Kidney capillary endothelial cell (primary cell): Measurements from ENCODE around the gene FOXO3.

Experiments
- DNase-seq: peaks from one replicate; pipeline ENCODE4 v3.0.0-alpha.2; 2018; ENCODE audit warnings: low spot score

FOXO3 gene

DNA sequence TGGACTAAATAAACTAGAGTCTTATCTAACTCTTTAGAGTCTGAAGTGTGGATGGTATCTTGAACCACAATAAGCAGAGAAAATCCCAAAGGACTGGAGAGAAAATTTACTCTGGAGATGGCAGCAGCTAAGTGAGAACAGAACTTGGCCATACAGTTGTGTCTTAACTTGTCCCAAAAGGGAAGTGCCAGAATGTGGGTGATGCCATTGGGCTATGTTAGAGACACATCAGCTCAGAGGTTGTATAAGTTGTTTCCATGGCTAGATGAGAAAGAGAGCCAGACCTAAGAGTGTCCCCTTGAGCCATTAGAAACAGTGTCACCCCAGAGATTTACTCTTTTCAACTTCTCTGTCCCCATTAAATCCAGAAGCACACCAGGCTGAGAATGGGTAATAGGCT lies 36.2 kb downstream of the FOXO3 start:
- DNase-seq, result no peak

DNA sequence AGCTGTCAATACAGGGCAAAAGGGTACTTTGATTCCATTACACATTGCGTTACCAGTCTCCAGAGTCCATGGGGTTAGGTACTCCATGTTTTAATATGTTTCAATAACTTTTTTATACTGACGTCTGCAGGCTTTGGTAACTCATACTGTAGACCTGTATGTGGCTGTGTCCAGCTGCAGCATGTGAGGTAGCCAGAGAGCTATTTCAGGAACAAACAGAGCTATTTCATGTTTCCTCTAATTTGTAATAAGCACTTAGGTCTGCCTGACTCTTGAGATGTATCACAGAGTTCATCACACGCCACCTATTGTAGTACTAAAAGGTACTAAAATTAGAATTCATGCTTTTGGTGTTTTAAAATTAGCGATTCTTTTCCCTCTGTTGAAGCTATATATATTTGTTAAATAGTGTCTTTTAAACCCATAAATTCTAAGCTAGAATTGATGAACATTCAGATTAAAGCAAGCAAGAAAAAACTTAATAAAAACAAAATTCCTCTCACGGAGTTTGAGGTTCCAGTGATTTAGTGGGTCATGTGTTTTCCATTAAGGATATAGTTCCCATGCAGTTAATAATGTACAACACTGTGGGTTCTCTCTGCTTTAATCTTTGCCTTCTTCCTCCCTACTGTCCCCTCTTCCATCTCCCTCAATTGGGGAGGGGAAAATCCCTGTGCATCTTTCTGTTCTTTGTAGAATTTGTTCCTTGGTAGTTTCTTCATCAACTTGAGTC lies 37.0 kb downstream of the FOXO3 start:
- peak; percentile 50 for DNase-seq

DNA sequence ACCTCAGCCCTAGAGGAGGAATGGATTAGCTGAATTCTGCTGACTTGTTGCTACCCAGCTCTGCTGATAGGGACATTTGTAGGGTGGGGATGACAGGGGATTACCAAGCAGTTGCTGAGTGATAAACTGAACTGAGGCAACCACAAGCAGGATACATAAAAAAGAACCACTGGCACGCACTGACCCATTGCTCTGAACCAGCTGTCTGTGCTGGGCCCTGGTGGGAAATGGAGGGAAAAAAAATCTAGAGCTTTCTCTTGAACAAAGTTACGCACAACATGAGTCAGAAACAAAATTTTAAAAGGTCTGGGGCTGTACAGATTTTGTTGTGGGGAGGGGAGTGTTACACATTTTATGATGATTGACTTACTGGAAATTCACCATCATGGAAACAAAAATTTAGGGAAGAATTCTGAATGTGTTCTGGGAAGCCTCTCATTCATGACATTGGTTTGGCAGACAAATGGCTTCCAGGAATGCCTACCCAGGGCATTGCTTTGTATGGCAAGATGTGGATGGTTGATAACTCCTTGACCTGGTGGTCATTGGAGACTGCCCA lies 37.7 kb downstream of the FOXO3 start:
- DNase-seq, result no peak

DNA sequence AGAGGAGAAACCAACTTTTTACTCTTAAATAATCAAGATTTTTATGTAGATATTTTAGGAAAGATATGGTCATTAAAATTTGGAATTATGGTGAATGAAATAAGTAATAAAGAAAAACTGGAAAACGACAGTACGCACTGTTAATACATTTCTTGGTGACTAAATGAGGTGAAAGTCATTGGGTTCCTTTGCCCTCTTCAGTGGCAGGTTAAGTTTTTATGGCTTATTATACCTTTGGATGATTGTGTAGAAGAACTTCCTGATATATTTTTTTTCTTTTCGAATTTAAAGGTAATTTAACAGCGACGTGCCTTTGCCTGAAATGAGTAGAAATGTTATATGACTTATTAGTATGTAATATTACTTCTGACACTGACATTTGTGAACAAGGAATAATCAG lies 43.4 kb downstream of the FOXO3 start:
- no peak for DNase-seq

DNA sequence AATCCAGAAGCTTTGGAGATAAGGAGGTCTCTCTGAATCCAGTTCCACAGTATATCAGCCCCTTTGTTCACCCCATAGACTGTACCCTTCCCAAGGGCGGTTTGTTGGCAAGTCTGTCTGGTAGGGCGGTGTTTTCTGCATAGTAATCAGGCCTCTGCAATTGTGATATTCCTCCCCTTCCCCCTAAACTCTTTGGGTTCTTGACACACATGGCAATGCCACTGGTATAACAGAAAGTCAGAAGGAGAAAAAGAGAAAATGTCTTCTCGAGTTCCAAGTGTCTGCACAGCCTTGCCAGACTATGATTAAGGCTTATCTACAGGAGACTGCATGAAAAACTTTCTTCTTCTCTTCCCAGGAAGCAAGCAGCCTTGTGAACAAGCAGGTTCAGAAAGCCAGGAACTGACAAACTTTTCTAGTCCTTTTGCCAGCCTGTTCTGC lies 45.6 kb downstream of the FOXO3 start:
- DNase-seq, result no peak

DNA sequence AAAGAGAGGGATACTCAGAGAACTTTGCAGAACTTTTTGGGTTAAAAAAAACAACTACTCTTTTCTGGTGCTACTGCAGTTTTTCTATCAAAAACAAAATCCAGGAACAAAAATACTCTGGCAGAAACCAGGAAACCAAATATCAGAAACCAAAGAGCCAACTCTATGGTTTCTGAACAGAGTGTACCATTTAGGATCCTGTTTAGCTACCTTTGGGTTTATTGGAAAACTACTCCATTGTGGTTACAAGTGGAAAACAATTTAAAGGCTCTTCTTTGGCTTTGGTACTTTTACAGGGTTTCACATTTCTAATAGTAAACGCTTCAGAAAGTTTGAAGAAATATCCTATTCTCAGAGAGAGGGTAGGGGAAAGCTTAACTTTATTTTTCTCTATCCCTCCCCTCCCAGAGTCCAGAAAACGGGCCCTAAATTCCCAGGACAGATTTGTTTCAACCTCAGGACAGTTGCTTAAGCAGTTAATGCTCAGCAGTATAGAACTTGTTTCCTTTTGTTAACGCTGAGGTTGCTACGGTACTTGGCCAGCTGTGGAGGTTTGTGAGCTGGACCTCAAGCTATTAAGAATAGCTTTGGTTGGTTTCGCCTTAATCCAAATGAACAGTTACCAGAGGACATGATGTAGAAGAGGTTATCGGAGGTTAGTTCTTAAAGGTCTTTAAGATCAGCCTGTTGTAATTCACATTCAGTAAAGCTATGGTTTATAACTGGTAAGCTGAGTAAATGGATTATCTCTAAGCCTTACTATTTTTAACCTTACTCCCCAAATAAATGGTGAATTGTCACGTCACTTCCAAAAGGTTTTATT lies 47.9 kb downstream of the FOXO3 start:
- no peak for DNase-seq

DNA sequence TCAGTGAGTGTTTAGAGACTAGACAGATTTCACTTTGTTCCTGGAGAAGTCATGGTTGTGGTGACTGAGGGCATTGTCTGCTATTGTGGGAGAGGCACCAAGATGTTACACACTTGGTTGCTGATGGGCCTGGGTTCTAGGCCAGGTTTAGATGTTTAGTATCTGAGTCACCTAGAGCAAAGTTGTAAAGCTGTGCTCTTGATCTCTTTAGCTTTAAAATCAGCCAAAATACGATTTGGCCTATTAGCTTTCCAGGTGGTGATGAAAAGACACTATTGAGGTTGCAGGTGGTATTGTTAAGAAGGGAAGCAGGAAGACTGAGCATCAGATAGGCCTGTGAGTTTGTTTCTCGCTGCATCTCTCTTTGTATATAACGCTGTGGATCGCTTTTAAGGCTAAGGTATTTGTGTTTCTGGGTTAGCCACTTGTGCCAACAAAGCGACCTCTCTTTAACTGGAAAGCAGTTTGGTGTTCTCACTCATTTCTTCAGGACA lies 48.6 kb downstream of the FOXO3 start:
- DNase-seq, result no peak

DNA sequence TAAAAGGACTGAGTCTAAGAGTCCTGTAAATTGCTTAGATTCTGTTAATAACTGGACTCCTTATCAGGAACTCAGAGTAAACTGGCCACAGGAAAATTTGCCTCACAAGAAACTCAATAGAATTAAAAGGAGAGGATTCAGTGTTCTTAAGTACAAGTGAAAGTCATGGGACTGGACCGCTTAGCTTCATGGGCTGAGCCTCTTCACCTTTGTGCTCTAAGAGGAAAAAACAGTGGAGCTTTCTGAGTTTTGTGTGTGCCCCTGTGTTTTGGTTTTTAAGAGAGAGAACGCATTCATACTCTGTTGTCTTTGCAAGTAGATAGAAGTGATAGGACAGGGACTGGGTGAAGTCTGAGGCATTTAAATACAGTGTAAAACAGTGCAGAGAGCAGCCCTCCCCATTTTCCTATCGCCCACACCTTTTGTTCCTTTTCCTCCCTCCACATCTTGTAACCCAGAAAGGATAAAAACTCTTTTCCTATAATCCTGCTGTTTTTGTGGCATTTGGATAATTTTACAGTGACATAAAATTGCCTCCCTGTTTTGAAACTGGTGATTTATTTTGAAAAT lies 49.6 kb downstream of the FOXO3 start:
- DNase-seq, result no peak

DNA sequence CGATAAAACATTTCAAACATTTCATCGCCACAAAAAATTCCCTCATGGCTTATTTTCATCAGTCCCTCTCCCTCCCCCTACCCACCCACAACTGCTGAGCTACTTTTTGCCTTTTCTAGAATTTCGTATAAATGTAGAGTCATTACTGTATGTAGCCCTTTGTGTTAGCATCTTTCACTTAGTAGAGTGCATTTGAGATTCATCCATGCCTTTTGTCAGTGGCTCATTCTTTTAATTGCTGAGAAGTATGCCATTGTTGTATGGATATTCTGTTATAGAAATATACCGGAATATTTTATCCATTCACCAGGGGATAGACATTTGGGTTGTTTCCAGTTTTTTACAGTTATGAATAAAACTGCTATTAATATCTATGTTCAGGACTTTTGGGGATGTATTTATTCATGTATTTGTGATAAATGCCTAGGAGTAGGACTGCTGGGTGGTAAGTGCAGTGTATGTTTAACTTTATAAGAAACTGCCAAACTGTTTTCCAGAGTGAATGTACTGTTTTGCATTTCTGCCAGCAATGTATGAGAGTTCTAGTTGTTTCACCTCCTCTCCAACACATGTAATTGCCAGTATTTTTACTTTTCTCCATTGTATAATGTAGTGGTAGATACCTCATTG lies 50.4 kb downstream of the FOXO3 start:
- no peak for DNase-seq

DNA sequence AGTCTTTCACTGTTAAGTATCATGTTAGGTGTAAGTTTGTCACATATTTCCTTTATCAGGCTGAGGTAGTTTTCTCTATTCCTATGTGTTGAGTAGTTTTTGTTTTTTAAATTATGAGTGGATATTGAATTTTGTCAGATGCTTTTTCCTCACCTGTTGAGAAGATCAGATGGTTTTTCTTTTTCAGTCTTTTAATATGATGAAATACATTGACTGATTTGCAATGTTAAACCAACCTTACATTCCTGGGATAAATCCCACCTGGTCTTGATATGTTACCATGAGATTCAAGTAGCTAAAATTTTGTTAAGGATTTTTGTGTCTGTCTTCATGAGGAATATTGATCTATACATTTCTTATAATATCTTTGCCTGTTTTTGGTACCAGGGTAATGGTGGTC lies 52.1 kb downstream of the FOXO3 start:
- no peak for DNase-seq

DNA sequence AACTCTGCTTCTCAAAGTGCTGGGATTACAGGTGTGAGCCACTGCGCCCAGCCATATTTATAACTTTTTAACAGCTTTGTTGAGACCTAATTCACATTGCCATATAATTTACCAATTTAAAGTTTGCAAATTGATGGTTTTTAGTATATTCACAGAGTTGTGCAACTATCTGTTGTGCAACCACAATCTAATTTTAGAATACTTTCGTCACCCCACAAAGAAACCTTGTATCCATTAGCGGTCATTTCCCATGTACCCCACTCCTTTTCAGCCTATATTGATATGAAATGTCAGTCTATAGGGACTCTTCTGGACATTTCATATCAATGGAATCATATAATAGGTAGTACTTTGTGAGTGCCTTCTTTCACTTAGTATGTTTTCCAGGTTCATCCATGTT lies 55.8 kb downstream of the FOXO3 start:
- DNase-seq, result no peak

DNA sequence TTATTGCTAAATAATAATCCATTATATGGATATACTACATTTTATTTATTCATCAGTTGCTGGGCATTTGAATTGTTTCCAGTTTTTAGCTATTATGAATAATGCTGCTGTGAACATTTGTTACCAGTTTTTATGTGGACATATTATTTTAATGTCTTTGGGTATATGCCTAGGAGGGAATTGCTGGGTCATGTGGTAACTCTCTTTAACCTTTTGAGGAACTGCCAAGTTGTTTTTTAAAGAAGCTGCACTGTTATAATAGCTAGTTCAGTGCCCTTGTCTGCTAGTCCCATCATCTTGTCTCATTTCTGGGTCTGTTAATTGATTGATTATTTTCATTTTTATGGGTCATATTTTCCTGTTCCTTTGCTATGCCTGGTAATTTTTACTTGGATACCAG lies 56.3 kb downstream of the FOXO3 start:
- no peak for DNase-seq

DNA sequence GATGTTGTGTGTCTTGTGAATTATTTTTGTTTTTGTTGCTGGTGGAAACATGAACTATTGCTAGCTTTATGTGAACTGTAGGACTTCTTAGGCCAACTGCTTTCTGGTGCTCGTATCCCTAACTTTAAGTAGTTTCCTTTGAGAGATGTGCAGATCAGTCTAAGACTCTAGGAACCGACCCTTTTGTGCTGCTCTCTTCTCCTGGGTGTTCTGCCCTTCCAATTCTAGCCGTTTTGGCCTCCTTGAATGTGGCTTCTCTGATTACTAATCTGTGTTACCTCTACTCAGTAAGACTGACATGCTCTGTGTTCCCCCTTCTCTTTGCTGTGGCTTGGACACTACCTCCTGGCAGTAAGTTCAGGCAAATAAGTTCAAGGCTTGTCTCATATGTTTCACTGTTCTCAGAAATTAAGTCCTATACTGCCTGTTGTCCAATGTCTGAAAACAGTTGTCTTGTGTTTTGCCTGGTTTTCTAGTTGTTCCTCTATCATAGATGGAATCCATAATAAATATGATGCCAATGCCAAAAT lies 58.0 kb downstream of the FOXO3 start:
- no peak for DNase-seq

DNA sequence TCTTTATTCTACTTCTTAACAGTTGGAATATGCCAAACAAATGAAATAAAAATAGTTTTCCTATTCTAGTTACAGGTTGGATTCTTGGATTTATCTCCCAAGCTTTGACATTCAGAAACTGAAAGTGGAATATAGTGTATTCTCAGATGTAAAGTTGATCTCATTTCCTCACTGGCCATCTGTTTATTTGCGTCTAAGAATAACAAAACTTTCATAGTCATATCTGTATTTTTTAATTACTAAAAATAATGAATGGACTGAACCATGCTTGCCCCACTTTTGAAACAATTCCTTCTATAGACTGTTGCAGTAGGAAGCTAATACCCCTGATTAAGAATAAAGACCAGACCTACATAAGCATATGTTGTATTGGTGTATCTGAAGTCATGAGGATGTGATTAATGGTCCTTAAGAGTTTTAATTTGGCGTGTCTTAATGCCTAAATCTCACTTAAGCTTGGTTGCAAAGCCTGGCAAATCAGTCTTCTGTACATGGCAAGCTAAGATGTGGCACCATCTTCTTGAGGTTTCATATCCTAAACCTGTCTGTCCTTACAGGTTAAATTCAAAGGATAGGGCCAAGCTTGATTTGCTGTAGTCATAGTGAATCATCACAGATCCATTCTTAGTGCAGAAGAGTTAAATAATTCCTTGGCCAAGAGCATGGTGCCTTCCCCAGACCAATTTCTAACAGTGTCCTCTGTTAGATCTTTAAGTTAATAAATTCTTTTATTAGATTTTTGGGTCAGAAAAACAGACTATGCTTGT lies 58.9 kb downstream of the FOXO3 start:
- peak; percentile 12 for DNase-seq

DNA sequence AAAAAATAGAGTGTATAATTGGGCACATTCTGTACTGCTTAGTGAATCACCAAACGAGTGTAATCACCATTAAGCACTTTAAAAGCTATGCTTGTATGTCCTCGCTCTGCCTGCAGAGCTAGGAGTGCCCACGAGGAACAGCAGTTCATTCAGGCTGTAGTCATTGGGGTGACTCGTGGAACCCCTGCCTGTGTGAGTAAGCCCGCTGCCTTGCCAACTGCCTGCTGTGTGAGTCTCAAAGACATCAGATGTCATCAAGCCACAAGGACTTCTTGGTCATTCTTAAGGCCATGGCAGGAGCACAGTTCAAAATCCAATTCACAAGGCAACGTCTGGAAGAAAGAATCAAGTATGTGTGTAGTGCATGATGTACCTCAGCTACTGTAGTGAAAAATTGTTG lies 60.4 kb downstream of the FOXO3 start:
- peak; percentile 57 for DNase-seq

DNA sequence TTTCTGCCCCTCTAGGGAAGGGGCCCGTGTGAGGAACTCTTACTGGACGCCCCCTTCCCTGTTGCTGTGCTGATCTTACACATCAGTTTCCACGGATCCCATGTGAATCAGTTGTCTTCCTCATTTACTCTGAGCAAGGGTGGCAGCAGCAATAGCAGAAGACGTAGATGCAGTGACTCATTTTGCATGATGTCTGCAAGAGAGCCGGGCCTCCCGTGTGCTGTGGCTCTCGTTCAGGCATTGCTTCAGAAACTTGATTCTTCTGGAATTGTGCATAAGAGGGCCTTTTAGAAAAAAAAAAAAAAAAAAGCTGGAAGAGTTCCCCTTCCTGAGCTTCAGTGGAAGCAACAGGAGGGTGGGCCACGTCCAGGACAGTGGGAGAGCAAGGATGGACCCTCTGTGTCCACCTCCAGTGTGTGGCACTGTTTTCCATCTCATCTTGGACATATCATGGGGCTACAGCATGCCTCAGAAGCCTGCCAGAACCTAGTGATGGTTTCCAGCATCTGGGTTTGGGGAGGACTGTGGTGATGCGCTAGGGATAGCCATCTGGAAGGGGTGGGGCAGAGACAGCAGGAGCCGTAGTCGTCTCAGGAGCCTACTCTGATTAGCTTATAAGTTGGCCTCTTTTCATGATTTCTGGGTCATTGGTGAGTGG lies 62.1 kb downstream of the FOXO3 start:
- peak; percentile 12 for DNase-seq

DNA sequence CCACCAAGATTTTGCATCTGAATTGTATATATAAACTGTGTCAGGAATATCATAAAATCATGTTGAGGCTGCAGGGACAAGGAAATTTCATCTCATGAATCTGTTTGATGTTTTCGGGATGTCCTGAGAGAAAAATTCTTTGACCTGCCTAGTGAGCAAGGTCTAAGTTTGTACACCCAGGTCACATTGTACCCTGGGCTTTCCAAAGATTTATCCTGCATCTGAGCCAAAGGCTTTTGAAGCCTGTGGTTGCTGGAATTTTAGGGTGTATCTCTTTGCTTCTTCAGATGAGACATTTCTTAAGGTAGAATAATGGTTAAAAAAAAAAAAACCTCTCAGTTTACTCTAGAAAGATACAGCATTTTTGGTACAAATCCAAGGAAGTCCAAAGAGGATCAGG lies 63.3 kb downstream of the FOXO3 start:
- no peak for DNase-seq

DNA sequence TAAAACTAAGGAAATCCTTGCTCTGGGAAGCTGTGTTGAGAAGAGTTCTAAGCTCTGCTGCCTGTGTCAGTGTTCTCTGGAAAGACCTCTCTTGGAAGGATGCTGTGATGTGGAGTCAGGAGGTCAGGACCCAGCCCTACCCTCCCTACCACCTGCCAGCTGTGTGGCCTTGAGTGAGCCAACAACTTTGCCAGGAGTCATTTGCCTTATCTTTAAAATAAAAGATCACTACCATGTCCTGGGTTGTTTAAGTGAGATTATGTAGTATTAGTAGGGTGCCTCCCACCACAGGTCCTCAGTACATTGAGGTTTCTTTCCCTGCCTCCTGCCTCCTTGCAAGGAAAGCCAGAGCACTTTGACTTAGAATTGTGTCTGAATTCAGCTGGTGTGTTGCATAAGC lies 64.9 kb downstream of the FOXO3 start:
- no peak for DNase-seq

DNA sequence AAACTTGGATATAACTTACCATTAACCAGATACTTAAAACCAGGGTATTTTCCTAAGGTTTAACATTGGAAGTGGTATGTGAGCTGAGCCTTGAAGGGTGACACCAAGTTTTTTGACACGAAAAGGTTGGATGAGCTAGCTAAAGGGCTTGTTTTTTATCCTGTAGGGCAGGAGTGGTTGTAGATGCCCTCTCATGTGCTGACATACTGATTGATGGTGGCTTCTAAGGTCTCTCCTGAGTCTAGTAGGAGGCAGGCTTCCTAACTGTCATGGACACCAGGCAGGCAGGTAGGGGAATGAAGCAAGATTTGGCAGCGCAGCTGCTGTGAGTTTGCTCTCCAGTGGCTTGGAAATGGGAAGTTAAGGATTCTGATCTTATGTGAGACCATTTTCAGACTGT lies 66.1 kb downstream of the FOXO3 start:
- no peak for DNase-seq

DNA sequence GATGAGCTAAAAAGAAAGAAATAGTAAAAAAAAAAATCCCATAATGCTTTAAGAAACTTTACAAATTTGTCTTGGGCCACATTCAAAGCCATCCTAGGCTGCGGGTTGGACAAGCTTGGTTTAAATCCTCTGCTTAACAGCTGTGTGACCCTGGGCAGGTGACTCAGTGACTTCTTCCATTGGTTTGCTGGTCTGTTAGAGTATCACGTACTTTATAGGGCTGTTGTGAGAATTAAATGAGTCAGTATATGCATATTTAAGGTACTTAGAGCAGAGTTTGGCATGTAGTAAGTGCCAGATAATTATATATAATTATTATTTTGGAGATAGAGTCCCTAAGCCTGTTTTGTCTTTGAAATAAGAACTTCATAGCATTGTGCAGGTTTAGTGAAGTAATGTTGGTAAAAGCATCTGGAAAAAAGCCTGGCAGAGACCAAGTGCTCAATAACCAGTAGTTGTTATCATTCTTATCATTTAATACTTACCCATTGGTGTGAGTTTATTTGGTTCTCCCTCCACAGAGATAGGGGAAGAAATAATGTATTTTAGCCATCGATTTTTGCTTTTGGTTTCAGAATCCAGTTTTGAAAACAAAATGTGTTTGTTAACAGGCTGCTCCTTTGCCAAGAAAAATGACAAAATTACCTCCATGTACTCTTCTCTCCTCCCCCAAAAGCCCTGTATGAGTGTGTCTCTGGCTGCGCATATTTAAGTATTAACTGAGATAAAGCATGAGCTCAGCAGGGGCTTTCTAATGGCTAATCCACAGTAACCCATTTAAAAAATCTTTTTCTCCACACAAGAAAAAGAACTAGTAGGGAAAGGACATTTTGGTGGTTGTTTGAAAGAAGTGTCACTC lies 67.2 kb downstream of the FOXO3 start:
- no peak for DNase-seq
